HG03469 (cell line): Measurements from ENCODE around the gene KCNK4.
"Not testable (repeated sequence)": the region's sequence is repeated elsewhere in the genome, so short reads cannot be mapped to it uniquely, and the experiment has no call there.

Source experiments
- ATAC-seq: cut with Tn5 transposase; IDR thresholded peaks from one replicate; pipeline ENCODE4 v1.9.1; 2021; ENCODE audit warnings: mild to moderate bottlenecking, moderate library complexity, moderate number of reproducible peaks; ENCODE audit not compliant: unreplicated experiment

Gene KCNK4

GRCh38 chr11:64305691-64306562, 14.8 kb downstream of the KCNK4 start:
- ATAC-seq = no peak

DNA sequence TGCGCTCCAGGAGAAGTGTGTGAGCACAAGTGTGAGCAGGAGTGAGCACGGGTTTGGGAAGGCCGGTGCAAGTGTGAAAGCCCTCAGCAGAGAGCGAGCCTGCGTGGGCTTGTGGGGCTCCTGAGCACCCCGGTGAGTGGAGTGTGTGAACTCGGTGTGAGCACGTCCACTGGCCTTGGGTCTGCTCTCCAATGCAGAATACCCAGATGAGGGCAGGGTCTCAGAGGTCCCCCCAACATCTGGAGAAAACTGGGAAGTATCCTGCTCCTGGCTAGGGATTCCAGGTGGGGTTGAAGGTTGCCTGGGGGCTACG, 15.4 kb downstream of the KCNK4 start:
- ATAC-seq = no peak

GRCh38 chr11:64306876-64307622, 15.9 kb downstream of the KCNK4 start:
- ATAC-seq = no peak

DNA sequence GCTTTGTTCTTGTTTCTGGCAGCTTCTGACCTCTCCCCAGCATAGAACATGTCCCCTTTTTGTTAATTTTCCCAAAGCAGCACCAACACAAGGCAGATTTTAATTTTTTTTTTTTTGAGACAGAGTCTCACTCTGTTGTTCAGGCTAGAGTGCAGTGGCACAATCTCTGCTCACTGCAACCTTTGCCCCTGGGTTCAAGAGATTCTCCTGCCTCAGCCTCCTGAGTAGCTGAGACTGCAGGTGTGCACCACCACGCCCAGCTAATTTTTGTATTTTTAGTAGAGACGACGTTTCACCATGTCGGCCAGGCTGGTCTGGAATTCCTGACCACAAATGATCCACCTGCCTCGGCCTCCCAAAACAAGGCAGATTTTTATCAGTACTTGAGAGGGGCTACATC, 16.7 kb downstream of the KCNK4 start:
- ATAC-seq = not testable (repeated sequence)

GRCh38 chr11:64312947-64313346, 21.8 kb downstream of the KCNK4 start:
- no peak for ATAC-seq

GRCh38 chr11:64313491-64314145, 22.5 kb downstream of the KCNK4 start:
- ATAC-seq = no peak

DNA sequence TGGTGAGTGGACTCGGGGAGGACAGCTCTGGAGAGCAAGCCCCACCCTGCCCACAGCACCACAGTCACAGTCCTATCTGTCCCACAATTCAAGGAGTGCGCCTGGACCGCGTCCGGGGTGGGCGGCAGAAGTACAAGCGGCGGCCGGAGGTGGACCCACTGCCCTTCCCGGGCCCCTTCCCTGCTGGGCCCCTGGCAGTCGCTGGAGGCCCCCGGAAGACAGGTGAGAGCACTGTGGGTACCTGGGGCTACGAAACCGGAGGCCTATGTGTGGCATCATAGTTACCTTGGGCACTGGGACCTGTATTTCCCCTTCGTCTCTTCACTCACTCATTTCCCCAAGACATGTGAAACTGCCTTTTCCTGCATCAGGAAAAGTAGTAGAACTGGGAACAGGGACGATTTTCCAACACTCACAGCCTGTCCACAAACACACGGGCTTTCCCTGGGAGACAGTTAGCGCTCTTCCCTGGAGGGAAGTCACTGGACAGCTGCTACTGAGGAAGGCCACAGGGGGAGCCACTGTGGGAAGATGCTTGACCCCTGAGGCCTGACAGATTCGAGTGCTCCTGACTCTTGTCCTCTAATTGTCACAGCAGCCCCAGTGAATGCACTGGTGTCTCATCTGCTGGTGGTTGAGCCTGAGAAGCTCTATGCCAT, 23.2 kb downstream of the KCNK4 start:
- no peak for ATAC-seq

DNA sequence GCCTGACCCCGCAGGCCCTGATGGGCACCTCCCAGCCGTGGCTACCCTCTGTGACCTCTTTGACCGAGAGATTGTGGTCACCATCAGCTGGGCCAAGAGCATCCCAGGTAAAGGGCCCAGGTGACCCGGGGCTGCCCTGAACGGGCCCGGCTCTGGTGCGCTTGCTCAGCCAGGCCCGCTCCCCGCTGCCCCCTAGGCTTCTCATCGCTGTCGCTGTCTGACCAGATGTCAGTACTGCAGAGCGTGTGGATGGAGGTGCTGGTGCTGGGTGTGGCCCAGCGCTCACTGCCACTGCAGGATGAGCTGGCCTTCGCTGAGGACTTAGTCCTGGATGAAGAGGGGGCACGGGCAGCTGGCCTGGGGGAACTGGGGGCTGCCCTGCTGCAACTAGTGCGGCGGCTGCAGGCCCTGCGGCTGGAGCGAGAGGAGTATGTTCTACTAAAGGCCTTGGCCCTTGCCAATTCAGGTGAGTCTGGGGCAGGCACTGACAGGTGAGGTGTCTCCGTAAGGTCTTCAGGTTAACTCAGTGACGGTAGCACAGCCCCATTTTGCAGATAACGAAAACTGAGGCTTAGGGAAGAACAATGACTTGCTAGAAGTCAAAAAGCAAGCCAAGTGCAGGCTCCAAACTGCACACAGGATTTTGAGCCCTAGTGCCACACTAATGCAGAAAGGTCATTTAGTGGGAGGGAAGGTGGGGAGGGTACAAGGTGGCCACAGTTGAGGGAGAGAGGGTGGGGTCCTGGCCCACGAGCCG, 23.9 kb downstream of the KCNK4 start:
- no peak for ATAC-seq

GRCh38 chr11:64315667-64316526, 24.8 kb downstream of the KCNK4 start:
- not testable (repeated sequence) for ATAC-seq

- ATAC-seq = no peak
Observed at GRCh38 chr11:64316672-64317324, 25.7 kb downstream of the KCNK4 start.

GRCh38 chr11:64317325-64317960, 26.3 kb downstream of the KCNK4 start, which contains the start of gene TRMT112:
TRMT112 (minus strand) TSS chr11:64317559; CDS start chr11:64317526, 33 bp downstream.
- peak; percentile 37 for ATAC-seq

GRCh38 chr11:64317961-64318765, 27.1 kb downstream of the KCNK4 start, which contains the start of gene PRDX5:
PRDX5 (plus strand) TSS chr11:64318121; CDS start chr11:64318216, 95 bp downstream.
- ATAC-seq = peak; percentile 45

DNA sequence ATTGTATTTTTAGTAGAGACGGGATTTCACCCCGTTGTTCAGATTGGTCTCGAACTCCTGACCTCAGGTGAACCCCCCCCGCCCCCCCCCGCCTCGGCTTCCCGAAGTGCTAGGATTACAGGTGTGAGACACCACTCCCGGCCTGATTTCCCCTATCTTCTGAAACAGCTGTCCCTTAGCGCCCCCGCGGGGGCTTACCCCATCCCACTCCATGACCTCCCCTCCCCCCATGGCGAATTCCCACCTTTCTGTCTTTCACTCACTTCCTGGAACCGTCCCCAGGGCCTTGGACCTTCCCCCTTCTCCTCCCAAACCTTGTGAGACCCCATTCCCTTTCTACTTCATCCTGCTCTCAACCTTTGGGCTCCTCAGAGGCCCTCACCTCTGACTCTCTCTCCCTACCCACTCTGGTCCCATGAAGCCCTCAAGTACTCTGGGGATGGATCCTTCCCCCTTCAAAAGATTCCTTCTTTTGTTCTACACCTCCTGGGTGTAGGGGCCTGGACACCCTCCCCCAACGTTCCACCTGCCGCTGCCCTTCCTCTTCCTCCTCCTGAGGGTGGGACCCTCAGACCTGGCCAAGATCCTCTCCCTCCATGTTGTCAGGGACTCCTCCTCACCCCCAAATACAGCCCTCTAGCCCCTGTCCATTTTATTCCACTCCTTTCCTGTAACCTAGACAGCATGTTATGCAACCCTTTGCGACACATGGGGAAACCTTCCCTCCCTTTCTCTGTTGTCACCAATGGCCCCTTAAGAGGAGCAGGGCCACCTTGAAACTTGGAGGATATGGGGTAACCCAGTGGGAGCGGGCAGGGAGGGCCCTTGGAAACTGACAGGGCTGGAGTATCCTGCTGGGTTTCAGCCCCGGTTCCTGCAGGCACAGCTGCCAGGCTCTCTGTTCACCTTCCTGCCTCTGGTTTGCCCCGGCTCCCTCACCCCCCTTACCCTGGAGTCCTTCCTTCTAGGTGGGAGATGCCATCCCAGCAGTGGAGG, 28.0 kb downstream of the KCNK4 start:
- no peak for ATAC-seq

- no peak for ATAC-seq
Observed at GRCh38 chr11:64320556-64320955, 29.5 kb downstream of the KCNK4 start.

GRCh38 chr11:64321026-64321425, 29.9 kb downstream of the KCNK4 start:
- no peak for ATAC-seq

- ATAC-seq = no peak
Observed at GRCh38 chr11:64321533-64321932, 30.4 kb downstream of the KCNK4 start.
